GM21381 (cell line): ENCODE measurements around the gene PHLPP1.

ENCODE experiments used
- ATAC-seq: cut with Tn5 transposase; IDR thresholded peaks from one replicate; pipeline ENCODE4 v1.9.1; 2021; ENCODE audit warnings: mild to moderate bottlenecking, moderate library complexity; ENCODE audit not compliant: unreplicated experiment

Gene PHLPP1

DNA sequence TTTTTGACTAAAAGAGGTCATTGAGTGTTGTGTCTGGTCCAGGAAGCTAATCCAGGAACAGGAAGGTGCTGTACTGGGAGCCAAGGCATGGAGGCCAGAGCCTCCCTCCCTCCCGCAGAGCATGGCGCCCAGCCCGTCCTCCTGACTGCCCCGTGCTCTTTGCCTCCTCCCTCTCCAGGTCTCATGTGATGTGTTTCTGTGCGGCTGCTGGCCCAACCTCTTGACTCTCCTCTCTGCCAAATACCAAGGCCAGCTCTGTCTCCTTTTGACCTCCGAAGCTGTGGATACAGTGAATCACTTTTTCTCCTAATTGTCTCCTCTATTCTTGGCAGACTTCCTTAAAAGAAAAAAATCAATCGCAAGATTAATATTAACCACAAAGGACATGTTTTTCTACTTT is 284.1 kb downstream of the PHLPP1 start:
- ATAC-seq, result no peak

DNA sequence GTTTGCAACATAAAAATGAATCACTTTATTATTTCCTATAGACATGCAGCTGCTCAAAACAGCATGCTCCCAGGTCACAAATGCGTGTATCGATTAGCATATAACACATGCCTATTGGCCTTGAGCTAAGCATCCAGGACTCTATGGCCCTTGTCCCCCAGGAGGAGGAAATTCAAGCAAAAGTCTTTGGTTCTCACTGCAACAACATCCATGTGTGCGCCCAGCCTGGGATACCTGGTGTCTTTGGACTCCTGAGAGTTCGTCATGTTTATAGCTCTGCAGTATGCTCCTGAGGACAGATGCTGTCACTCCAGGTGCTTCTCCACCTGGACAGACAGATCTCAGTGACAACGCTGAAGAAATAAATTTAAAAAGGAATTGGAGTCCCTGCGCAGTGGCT is 284.6 kb downstream of the PHLPP1 start:
- ATAC-seq, result no peak

DNA sequence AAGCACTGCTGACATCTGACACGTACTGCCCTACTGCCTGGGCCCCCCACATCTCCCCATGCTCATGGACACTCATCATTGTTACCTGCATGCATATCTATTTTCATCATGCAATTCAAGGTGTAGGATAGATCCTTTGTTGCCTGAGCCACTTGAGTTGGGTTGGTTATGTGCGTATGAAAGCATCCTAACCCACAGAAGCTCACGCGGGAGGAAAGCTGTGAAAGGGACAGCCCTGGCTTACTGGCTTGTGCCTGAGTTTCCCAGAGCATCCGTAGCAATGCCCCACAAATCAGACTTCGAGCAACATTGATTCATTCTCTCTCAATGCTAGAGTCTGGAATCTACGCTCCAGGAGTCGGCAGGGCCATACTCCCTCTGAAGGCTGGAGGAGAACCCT is 285.5 kb downstream of the PHLPP1 start:
- no peak for ATAC-seq

DNA sequence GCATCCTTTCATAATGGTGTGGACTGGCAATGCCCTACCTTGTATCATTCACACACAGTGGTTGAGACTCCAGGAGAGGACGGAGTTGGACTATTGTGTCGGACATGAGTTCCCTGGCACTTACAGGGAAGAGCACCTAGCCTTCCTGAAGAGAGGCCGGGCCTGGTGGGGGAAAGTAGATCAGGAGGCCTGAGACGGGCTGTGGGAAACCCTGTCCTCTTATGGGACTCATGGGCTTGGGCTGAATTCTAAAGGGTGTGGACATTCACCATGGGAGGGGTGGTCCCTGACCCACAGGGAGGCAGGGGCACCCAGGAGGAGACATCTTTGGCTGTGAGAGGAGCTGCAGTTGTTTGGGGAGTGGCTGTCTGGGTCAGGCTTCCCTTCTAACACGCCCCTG is 286.5 kb downstream of the PHLPP1 start:
- no peak for ATAC-seq

DNA sequence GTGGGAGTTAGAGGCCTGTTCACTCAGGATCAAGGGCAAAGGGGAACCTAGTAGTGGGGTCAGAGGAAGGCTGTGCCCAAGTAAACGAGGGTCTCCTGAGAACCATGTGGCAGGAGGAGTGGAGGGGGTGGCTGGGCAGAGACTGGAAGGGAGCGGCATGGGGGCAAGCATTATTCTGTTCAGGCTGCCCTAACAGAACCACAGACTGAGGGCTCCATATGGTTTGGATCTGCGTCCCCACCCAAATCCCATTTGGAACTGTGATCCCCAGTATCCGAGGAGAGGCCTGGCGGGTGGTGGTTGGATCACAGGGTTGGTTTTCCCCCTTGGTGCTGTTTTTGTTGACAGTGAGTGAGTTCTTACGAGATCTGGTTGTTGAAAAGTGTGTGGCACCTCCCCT is 287.0 kb downstream of the PHLPP1 start:
- no peak for ATAC-seq

DNA sequence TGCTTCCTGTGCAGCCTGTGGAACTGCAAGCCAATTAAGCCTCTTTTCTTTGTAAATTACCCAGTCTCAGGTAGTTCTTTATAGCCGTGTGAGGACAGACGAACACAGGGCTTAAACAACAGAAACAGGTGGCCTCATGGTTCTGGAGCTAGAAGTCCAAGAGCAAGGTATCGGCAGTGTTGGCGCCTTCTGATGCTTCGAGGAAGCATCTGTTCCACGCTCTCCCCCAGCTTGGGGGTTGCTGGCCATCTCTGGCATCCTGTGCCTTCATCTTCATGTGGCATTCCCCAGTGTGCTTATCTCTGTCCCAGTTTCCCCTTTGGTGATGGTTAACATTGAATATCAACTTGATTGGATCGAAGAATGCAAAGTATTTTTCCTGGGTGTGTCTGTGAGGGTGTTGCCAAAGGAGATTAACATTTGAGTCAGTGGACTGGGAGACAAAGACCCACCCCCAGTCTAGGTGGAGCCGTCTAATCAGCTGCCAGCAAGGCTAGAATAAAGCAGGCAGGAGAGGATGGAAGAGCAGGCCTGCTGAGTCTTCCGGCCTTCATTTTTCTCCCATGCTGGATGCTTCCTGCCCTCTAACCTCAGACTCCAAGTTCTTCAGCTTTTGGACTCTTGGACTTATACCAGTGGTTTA is 287.6 kb downstream of the PHLPP1 start:
- ATAC-seq, result no peak

DNA sequence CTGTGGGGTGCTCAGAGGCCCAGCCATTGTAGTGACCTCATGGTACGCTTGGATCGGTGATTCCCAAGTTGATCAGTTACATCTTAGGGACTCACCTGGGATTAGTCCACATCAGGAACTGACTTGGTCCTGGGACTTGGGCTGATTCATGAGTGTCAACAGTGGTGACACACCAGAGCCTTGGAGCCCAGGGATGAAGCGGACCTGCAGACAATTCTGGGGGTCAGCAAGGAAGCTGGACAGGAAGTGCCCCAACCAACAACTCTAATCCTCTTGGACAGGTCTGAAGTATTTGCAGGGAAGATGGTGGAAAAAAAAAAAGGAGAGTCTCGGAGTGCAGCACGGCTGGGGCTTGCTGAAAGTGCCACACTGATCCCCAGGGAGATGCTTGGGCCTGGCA is 288.6 kb downstream of the PHLPP1 start:
- no peak for ATAC-seq

DNA sequence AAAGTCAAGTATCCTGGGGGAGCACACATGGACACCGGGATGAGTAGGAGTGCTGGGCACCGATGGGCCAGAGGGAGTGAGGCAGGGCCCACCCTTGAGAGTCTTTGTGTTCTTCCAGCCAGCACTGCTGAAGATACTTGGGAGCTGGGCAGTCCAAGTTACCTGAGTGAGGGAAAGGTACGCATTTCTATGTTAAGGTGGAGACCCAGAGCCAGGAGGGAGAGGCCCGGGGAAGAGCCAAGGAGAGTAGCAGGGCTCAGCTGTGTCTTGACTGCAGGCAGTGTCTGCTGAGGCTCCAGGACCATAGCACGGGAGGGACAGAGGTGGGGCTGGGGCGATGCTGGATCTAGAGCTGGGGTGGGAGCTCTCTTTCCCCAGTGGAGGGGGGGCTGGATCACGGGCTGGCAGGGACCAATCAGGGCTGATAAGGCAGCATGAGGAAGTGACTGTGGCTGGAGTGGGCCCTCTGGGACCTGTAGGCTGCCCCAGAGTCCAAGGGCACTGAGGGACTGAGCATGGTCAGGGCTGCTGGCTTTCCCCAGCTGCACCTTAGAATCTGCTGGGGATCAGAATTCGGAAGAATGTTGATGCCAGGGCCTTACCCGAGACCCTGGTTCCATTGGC is 289.2 kb downstream of the PHLPP1 start:
- no peak for ATAC-seq

DNA sequence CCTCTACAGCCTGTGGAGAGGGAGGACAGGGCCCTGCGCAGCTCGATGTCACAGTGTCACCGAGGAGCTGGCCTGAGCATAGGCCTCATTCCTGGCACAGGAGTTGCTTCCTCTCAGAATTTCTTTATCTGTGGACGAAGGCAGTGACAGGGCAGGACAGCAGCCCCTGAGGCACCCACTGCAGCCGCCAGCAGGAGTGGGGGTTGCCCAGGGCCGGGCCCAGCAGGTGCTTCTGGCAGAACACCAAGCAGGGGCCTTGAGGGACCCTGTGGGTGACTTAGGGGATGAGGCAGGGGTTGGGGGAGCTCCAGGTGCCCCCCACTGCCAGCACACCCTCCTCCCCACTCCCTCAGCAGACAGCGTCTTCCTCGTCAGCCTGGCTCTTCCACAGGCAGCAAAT is 290.0 kb downstream of the PHLPP1 start:
- no peak for ATAC-seq

DNA sequence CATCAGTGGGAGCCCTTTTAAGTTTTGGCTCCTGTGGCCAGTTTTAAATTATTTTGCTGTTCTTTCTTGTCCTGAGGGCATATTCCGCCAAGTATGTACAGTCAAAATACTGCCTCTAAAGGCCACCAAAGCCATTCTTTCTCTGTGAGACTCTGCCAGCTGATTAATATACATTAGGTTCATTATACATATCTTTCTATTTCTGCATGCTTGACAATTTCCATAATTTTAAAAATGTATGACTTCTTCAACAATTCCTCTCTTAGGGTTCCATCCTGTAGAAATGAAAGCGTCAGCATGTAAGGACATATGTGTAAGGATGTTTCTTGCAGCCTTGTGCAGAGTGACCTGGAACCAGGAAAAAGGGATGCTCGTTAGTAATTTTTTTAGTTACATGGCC is 291.9 kb downstream of the PHLPP1 start:
- no peak for ATAC-seq

DNA sequence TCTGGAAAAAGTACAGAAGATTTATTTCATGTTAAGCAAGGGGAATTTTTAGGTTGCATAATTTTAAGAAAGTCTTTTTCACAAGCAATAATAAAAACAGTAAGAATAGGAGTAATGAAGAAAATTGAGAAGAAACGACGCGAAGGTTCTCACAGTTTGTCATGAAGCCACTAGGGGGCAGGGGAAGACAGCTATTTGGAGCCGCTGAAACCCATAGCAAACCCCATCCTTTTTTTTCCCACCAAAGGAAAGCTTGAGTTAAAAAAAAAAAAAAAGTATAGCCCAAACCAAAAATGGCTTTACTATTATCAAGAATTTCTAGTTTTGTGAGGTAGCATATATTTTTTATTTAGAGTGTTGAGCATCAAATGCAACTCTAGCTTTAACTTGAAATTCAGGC is 300.9 kb downstream of the PHLPP1 start:
- ATAC-seq, result no peak

DNA sequence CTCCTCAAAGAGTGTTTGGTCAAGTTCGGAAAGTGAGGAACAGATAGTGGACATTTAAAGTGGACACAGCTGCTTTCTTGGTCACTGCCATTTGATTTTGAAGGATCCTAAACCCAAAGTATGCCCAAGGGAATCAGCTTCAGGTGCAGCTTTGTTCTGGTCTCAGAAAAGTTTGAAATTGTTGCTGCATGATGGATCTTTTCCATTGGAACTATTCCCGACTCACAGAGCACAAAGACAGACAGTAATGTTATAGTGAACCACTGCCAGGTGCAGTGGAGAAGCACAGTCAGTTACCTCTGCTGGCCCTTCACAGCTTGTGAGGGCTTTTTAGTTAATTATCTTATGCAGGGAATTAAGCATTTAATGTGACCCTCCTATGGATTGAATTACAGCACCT is 301.7 kb downstream of the PHLPP1 start:
- no peak for ATAC-seq

DNA sequence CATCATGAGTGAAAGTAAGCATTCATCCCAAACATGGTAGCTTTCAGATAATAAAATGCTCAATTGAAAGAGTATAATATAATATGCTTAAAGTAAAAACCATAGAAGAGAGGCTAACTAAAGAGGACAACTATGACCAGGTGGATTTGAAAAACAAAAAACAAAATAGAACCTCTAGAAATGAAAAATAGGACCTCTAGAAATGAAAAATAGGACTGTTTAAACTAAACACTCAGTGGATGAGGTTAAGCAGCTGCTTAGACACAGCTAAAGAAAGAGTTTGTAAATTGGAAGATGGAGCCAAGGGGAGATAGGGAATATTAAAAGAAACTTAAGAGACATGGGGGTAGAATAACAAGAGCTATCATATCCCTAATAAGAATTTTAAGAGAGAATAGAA is 302.6 kb downstream of the PHLPP1 start:
- no peak for ATAC-seq

DNA sequence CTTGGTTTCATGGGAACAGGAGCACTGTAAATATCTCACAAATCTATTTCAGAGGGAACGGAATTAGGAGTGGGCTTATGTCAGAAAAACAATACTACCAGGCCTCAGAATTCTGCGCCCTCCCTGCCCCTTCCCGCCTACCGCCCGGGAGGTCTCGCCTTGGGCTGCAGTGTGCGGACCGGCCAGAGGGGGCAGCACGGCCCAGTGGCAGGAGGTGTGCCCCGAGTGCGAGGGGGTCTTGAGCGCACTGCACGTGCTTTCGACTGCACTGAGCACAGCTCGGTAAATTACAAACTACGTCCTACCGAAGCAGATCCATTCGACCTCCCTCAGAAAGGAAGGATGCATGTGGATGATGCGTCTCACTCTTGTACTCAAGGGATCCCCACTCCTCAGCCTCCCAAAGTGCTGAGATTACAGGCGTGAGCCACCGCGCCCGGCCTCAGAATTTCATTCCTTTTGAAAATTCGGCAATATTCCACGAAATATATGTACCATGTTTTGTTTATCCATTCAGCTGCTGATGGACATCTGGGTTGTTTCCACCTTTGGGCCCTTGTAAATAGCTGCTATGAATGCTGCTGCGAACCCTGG is 307.2 kb downstream of the PHLPP1 start:
- no peak for ATAC-seq

DNA sequence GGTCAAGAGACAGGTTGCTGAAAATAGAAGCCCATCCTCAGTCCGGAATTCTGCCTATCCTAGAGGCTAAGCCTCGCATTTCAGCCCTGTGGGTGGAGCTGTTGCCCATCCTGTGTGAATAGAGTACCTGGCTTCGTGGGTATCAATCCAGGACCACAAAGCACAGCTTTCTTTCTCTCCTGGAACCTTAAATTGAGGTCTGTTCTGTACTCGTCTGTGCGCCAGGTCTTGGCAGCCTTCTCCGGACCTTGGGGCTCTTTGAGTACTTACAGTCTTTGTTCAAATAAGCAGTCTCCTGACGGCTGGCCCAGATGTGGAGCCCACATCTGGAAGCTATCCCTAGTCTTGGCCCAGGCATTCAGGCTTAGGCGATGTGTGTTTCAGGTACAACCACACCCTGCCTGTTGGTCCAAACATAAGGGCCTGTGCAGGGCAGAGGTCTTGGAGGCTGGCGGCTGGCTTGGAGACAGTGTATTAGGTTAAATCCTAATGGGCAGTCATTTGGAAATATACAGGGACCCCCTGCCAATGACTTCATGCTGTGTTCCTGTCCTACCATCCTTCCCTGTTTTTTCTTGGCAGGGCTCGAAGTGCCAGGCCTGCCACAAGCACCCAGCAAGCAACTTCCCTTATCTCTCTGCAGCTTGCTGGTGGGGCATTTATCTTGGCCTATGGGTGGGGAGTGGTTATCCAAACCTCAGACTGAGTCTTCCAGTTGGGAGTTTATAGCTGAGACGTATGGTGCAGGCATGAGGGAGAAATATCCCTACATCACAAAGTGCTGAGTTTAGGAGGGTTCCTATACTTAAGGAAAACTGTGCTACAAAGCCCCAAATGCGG is 310.1 kb downstream of the PHLPP1 start:
- no peak for ATAC-seq

DNA sequence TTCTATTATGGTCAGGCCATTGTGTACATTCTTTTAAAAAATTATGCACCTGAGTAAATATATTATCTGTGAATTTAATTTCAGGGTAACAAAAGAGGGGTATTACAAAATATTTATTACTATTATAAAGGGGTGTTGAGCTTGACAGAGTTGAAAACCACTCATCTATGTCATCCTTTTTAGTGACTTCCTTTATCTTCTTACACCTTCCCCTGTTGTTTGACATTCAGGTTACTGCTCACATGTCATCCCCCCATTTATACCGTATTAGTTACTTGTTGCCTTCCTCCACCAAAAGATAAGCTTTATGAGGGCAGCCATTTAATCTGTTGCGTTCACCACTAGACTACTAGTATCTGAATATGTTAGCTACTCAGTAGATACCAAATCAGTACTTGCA is 313.0 kb downstream of the PHLPP1 start:
- ATAC-seq, result no peak
